ENCODE measurements around the gene CDKAL1. TPM values are rescaled to one million over a fixed set of nuclear protein-coding genes. Genes with fewer than 3 reads are reported as not detected.

Gene CDKAL1
- total RNA-seq, 1 donor from 2014 or later, result 11.9 TPM

DNA sequence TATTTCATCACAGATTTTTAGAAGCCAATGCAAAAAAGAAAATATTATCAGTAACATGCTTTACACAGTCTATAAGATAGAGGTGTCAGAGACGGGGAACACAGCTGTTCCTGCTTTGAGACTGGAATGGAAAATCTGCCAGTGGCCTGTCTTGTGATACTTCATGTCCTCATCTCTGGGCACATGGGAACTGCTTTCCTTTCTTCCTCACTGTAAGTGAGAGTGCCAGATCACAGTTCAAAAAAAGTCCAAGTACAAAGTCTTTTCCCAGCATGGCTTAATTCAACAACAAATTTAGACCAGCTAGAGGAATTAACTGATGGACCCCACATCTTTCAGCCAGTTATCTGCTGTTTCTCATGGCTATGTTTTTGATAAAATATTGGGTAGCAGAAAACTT is 490.4 kb downstream of the CDKAL1 start:
- DNase-seq (ENCODE audit: low spot score in 2 of 2), result no peak
- H3K4me1 ChIP-seq, result no peaks in the 10 kb centered on the region
- no peaks in the 10 kb centered on the region for H3K36me3 ChIP-seq
- no peak overlapping the region for H3K27ac ChIP-seq
- TF ChIP-seq, protein P1, sequence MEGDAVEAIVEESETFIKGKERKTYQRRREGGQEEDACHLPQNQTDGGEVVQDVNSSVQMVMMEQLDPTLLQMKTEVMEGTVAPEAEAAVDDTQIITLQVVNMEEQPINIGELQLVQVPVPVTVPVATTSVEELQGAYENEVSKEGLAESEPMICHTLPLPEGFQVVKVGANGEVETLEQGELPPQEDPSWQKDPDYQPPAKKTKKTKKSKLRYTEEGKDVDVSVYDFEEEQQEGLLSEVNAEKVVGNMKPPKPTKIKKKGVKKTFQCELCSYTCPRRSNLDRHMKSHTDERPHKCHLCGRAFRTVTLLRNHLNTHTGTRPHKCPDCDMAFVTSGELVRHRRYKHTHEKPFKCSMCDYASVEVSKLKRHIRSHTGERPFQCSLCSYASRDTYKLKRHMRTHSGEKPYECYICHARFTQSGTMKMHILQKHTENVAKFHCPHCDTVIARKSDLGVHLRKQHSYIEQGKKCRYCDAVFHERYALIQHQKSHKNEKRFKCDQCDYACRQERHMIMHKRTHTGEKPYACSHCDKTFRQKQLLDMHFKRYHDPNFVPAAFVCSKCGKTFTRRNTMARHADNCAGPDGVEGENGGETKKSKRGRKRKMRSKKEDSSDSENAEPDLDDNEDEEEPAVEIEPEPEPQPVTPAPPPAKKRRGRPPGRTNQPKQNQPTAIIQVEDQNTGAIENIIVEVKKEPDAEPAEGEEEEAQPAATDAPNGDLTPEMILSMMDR (IDR thresholded peaks at IDR 0.05), result no peak
- H3K27me3 ChIP-seq, result no peaks in the 10 kb centered on the region
- no peaks in the 10 kb centered on the region for H3K9me3 ChIP-seq
- no peak overlapping the region for H3K4me3 ChIP-seq
- intact Hi-C loops (cut with DNase I), result no loop called here

DNA sequence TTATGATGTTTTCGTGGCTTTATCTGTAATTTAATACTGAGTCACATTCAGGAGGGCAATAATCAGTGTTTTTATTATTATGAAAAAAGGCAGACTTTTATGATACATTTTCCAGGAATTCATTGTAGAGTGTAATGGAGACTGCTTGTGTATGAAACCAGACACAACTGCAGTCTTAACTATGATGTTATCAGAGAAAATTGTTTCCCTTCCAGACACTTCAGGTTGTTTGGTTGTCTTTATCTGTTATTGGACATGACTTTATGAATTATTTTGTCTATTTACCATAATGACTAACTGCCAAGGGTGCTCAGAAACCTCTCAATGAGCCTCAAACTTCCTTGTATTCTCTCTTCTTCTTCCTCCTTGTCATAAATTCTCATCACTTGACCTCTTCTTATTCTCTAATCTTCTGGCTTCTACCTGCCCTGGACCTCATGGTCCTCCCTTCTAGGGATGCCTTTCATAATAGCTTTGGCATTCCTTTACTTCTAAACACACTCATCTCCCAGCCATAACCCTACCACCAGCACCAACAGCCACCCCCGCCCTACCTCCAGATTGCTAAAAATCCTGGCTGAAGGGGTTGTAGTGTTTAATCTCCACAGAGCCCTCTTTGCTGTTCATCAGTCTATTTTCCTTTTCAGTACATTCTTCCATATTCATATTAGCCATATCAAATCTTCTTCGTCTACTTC is 492.5 kb downstream of the CDKAL1 start:
- no peaks in the 10 kb centered on the region for H3K4me1 ChIP-seq
- no peaks in the 10 kb centered on the region for H3K9me3 ChIP-seq
- H3K27me3 ChIP-seq, result no peaks in the 10 kb centered on the region
- TF ChIP-seq, protein P1 (IDR thresholded peaks at IDR 0.05), result no peak
- intact Hi-C loops (cut with DNase I), result no loop called here
- DNase-seq (ENCODE audit: low spot score in 2 of 2), result no peak
- no peaks in the 10 kb centered on the region for H3K36me3 ChIP-seq
- H3K27ac ChIP-seq, result no peak overlapping the region
- H3K4me3 ChIP-seq, result no peak overlapping the region

GRCh38 chr6:21027507-21027906 is 493.2 kb downstream of the CDKAL1 start:
- Histone ChIP-seq H3K4me1 (no peaks in the 10 kb centered on the region), H3K27ac (no peak overlapping the region), H3K36me3 (no peaks in the 10 kb centered on the region), H3K27me3 (no peaks in the 10 kb centered on the region), H3K9me3 (no peaks in the 10 kb centered on the region), H3K4me3 (no peak overlapping the region)
- DNase-seq (ENCODE audit: low spot score in 2 of 2), result no peak
- intact Hi-C loops (cut with DNase I), result no loop called here
- TF ChIP-seq, protein P1 (IDR thresholded peaks at IDR 0.05), result no peak

DNA sequence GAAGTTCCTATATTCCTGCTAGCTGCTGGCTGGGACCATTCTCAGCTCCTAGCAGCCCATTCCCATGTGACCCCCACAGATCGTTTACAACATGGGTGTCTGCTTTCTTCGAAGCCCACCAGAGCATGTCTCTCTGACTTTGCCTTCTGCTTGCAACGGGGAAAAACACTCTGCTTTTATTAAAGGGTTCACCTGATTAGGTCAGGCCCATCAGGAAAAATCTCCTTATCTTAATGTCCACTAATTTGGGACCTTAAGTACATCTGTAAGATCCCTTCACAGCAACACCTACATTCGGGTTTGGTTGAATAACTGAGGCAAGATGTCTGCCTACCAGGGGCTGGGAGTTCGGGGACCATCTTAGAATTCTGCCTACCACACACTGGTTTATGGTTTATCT is 496.9 kb downstream of the CDKAL1 start:
- TF ChIP-seq, protein P1 (IDR thresholded peaks at IDR 0.05), result no peak
- no peak overlapping the region for H3K27ac ChIP-seq
- no peaks in the 10 kb centered on the region for H3K4me1 ChIP-seq
- no peaks in the 10 kb centered on the region for H3K36me3 ChIP-seq
- H3K4me3 ChIP-seq, result no peak overlapping the region
- no peaks in the 10 kb centered on the region for H3K9me3 ChIP-seq
- DNase-seq (ENCODE audit: low spot score in 2 of 2), result no peak
- H3K27me3 ChIP-seq, result no peaks in the 10 kb centered on the region
- intact Hi-C loops (cut with DNase I), result loop anchor here (5.0 to 10.0 kb wide), 2 partner anchors 554 to 629 kb away; partner anchors contain the start of gene E2F3

GRCh38 chr6:21033084-21033483 is 498.8 kb downstream of the CDKAL1 start:
- TF ChIP-seq, protein P1 (IDR thresholded peaks at IDR 0.05), result no peak
- DNase-seq (ENCODE audit: low spot score in 2 of 2), result no peak

More at GRCh38 chr6:21033084-21033483, 498.8 kb downstream of the CDKAL1 start:
- Histone ChIP-seq H3K27ac (peak overlapping the region; percentile 4 to 20), H3K27me3 (no peaks in the 10 kb centered on the region), H3K9me3 (no peaks in the 10 kb centered on the region), H3K36me3 (no peaks in the 10 kb centered on the region), H3K4me1 (no peaks in the 10 kb centered on the region), H3K4me3 (no peak overlapping the region)
- intact Hi-C loops (cut with DNase I), result loop anchor here (5.0 to 10.0 kb wide), 2 partner anchors 552 to 631 kb away; partner anchors contain the start of gene E2F3

All from ascending aorta (tissue), 2 donors.